ENCODE data around the gene BTLA. TPM values are rescaled to one million over a fixed set of nuclear protein-coding genes. Genes with fewer than 3 reads are reported as not detected.
A peak's percentile ranks its signal among the peaks of the same experiment; 100 is the strongest.

BTLA gene
- total RNA-seq, 2 experiments from 2014 or later, result 7.3 to 7.7 TPM

- H3K9me3 ChIP-seq (ENCODE audit: low read length), result no peaks in the 10 kb centered on the region
- no peaks in the 10 kb centered on the region for H4K20me1 ChIP-seq (ENCODE audit: insufficient read depth, low read length)
- DNase-seq (ENCODE audit: low spot score), result no peak
- intact Hi-C loops (cut with micrococcal nuclease; ENCODE audit: unreplicated experiment), result no loop called here
- CTCF ChIA-PET (ENCODE audit: unreplicated experiment), result no interaction called here
- BruUV-seq (replicated peaks), result no TSS peak
- POLR2A ChIA-PET, result interaction anchor here (1.0 kb wide), 1 partner anchor 23 kb away, joined by 3 read pairs; no protein-coding TSS in a partner anchor
- peaks cover 23% of the 10 kb centered on the region for H3K4me1 ChIP-seq (ENCODE audit: insufficient read depth, low read length, poor library complexity, severe bottlenecking)
- H3K4me2 ChIP-seq (ENCODE audit: low read length), result no peak overlapping the region
- TF ChIP-seq EZH2phosphoT487 (IDR thresholded peaks at IDR 0.05; ENCODE audit: borderline replicate concordance, low read depth, low read length) (no peak), CTCF (conservative IDR thresholded peaks at IDR 0.05; ENCODE audit: low read length) (no peak)
- H3K36me3 ChIP-seq (ENCODE audit: insufficient read depth, low read length), result peaks cover 24% of the 10 kb centered on the region
- H3K79me2 ChIP-seq (ENCODE audit: insufficient read depth, low read depth, low read length), result no peaks in the 10 kb centered on the region
- no peak overlapping the region for H3K27ac ChIP-seq (ENCODE audit: low read depth, low read length, poor library complexity, severe bottlenecking)
- no peak overlapping the region for H3K4me3 ChIP-seq (ENCODE audit: low read depth, low read length, poor library complexity, severe bottlenecking)
- no peak overlapping the region for H2AFZ ChIP-seq (ENCODE audit: low read length)
- H3K9me2 ChIP-seq (ENCODE audit: insufficient read depth, low read length), result no peaks in the 10 kb centered on the region
Measured at GRCh38 chr3:112470788-112471187, 28.5 kb downstream of the BTLA start.

GRCh38 chr3:112469671-112470070 is 29.6 kb downstream of the BTLA start:
- H2AFZ ChIP-seq (ENCODE audit: low read length), result no peak overlapping the region
- no peaks in the 10 kb centered on the region for H3K9me3 ChIP-seq (ENCODE audit: low read length)
- TF ChIP-seq CTCF (conservative IDR thresholded peaks at IDR 0.05; ENCODE audit: low read length), result no peak
- TF ChIP-seq EZH2phosphoT487 (IDR thresholded peaks at IDR 0.05; ENCODE audit: borderline replicate concordance, low read depth, low read length), result no peak
- H3K4me3 ChIP-seq (ENCODE audit: low read depth, low read length, poor library complexity, severe bottlenecking), result no peak overlapping the region
- no peaks in the 10 kb centered on the region for H4K20me1 ChIP-seq (ENCODE audit: insufficient read depth, low read length)
- H3K4me2 ChIP-seq (ENCODE audit: low read length), result no peak overlapping the region
- H3K4me1 ChIP-seq (ENCODE audit: insufficient read depth, low read length, poor library complexity, severe bottlenecking), result peaks cover 30% of the 10 kb centered on the region
- no peaks in the 10 kb centered on the region for H3K9me2 ChIP-seq (ENCODE audit: insufficient read depth, low read length)
- POLR2A ChIA-PET, result interaction anchor here (0.5 to 1.2 kb wide), 2 partner anchors 45 to 341 kb away, joined by 3 to 4 read pairs; no protein-coding TSS in a partner anchor
- no peak overlapping the region for H3K27ac ChIP-seq (ENCODE audit: low read depth, low read length, poor library complexity, severe bottlenecking)
- no peaks in the 10 kb centered on the region for H3K79me2 ChIP-seq (ENCODE audit: insufficient read depth, low read depth, low read length)
- no peak for DNase-seq (ENCODE audit: low spot score)
- peaks cover 31% of the 10 kb centered on the region for H3K36me3 ChIP-seq (ENCODE audit: insufficient read depth, low read length)
- no TSS peak for BruUV-seq (replicated peaks)
- CTCF ChIA-PET (ENCODE audit: unreplicated experiment), result no interaction called here
- intact Hi-C loops (cut with micrococcal nuclease; ENCODE audit: unreplicated experiment), result no loop called here

GRCh38 chr3:112467539-112467938 is 31.7 kb downstream of the BTLA start:
- no peaks in the 10 kb centered on the region for H3K9me2 ChIP-seq (ENCODE audit: insufficient read depth, low read length)
- BruUV-seq (replicated peaks), result no TSS peak
- H3K4me3 ChIP-seq (ENCODE audit: low read depth, low read length, poor library complexity, severe bottlenecking), result no peak overlapping the region
- H3K4me2 ChIP-seq (ENCODE audit: low read length), result no peak overlapping the region
- H3K36me3 ChIP-seq (ENCODE audit: insufficient read depth, low read length), result peaks cover 25% of the 10 kb centered on the region; the same call in 1 of the 2 replicates
- no peaks in the 10 kb centered on the region for H3K9me3 ChIP-seq (ENCODE audit: low read length)
- no peaks in the 10 kb centered on the region for H3K79me2 ChIP-seq (ENCODE audit: insufficient read depth, low read depth, low read length)
- no peaks in the 10 kb centered on the region for H4K20me1 ChIP-seq (ENCODE audit: insufficient read depth, low read length)
- peak; percentile 25; the same call in 1 of the 2 replicates for TF ChIP-seq CTCF (conservative IDR thresholded peaks at IDR 0.05; ENCODE audit: low read length)
- TF ChIP-seq EZH2phosphoT487 (IDR thresholded peaks at IDR 0.05; ENCODE audit: borderline replicate concordance, low read depth, low read length), result no peak
- H3K4me1 ChIP-seq (ENCODE audit: insufficient read depth, low read length, poor library complexity, severe bottlenecking), result peaks cover 24% of the 10 kb centered on the region
- intact Hi-C loops (cut with micrococcal nuclease; ENCODE audit: unreplicated experiment), result no loop called here
- CTCF ChIA-PET (ENCODE audit: unreplicated experiment), result no interaction called here
- no peak for DNase-seq (ENCODE audit: low spot score)
- no peak overlapping the region for H3K27ac ChIP-seq (ENCODE audit: low read depth, low read length, poor library complexity, severe bottlenecking)
- no peak overlapping the region for H2AFZ ChIP-seq (ENCODE audit: low read length)
- POLR2A ChIA-PET, result interaction anchor here (0.6 to 1.3 kb wide), 2 partner anchors 11 to 64 kb away, joined by 3 to 5 read pairs; no protein-coding TSS in a partner anchor
